Measurements from ENCODE around the gene KCNIP3.

- TF ChIP-seq SNAI2 (CRISPR knock-in tag; IDR thresholded peaks at IDR 0.05) (no peak), PATZ1 (CRISPR knock-in tag; IDR thresholded peaks at IDR 0.05; ENCODE audit: borderline replicate concordance) (no peak), ZFP30 (CRISPR knock-in tag; IDR thresholded peaks at IDR 0.05) (no peak), CSDC2 (CRISPR knock-in tag; IDR thresholded peaks at IDR 0.05) (no peak), CSRNP3 (CRISPR knock-in tag; IDR thresholded peaks at IDR 0.05) (no peak)
Observed at GRCh38 chr2:95296880-95297487, at the start of gene KCNIP3.
